A673 (cell line): ENCODE measurements around the gene TSC22D3. TPM values are rescaled to one million over a fixed set of nuclear protein-coding genes. Genes with fewer than 3 reads are reported as not detected.

Source experiments
- BruUV-seq: library from RNA; stranded (reverse); fragments of 400-500 nt; replicated peaks from 2 replicates; lab custom pipeline; 2021; lab: Mats Ljungman, UMichigan
- CTCF ChIA-PET: fragments of 300-600 bp; sonication (Branson Sonifier 250); formaldehyde crosslinking; loops from one replicate; lab custom pipeline; 2022; ENCODE audit warnings: antibody characterized with exemption; lab: Charles Lee
- POLR2A ChIA-PET: fragments of 300-600 bp; sonication (Branson Sonifier 250); formaldehyde crosslinking; loops from one replicate; lab custom pipeline; 2022; ENCODE audit warnings: antibody characterized with exemption; ENCODE audit not compliant: low non-redundant PET; lab: Charles Lee
- DNase-seq: peaks from one replicate; pipeline ENCODE4 v3.0.0-alpha.2; 2015; ENCODE audit warnings: low spot score
- H3K27ac ChIP-seq: fragments of 200-600 bp; sonication (generic); 2 replicates; pipeline ENCODE4 v1.5.1; 2016; ENCODE audit warnings: mixed run types, low read depth, mild to moderate bottlenecking, mixed read lengths, antibody characterized with exemption, low read length; ENCODE audit not compliant: poor library complexity, severe bottlenecking
- H3K27me3 ChIP-seq: fragments of 200-600 bp; sonication (generic); replicated peaks from 2 replicates; pipeline ENCODE4 v1.6.1; 2017; ENCODE audit warnings: mixed run types, low read depth, mild to moderate bottlenecking, mixed read lengths, antibody characterized with exemption, low read length; ENCODE audit not compliant: insufficient read depth, poor library complexity
- H3K36me3 ChIP-seq: fragments of 200-600 bp; sonication (generic); 2 replicates; pipeline ENCODE4 v1.6.1; 2016; ENCODE audit warnings: mixed run types, mild to moderate bottlenecking, mixed read lengths, antibody characterized with exemption, low read length; ENCODE audit not compliant: insufficient read depth, poor library complexity, severe bottlenecking
- H3K4me1 ChIP-seq: fragments of 200-600 bp; sonication (generic); 2 replicates; pipeline ENCODE4 v1.6.1; 2017; ENCODE audit warnings: mixed run types, mild to moderate bottlenecking, mixed read lengths, antibody characterized with exemption, low read length; ENCODE audit not compliant: insufficient read depth, poor library complexity, severe bottlenecking
- H3K4me3 ChIP-seq: fragments of 200-600 bp; sonication (generic); 2 replicates; pipeline ENCODE4 v1.5.1; 2016; ENCODE audit warnings: low read depth, mixed run types, mild to moderate bottlenecking, mixed read lengths, low read length; ENCODE audit not compliant: poor library complexity, severe bottlenecking
- H3K9me3 ChIP-seq: fragments of 200-600 bp; sonication (generic); 2 replicates; pipeline ENCODE4 v1.6.1; 2016; ENCODE audit warnings: mixed run types, low read depth, mild to moderate bottlenecking, mixed read lengths, antibody characterized with exemption, low read length; ENCODE audit not compliant: poor library complexity, severe bottlenecking
- CTCF ChIP-seq: fragments of 300-800, 200-600 bp; sonication (generic); conservative IDR thresholded peaks from 2 replicates; pipeline ENCODE4 v1.5.1; 2017; ENCODE audit warnings: low read depth, mild to moderate bottlenecking, antibody characterized with exemption, low read length, moderate library complexity, mixed read lengths
- EZH2 ChIP-seq: fragments of 200-600 bp; sonication (generic); IDR thresholded peaks from 2 replicates; pipeline ENCODE4 v1.6.1; 2017; ENCODE audit warnings: borderline replicate concordance, low read depth, mild to moderate bottlenecking, mixed read lengths, antibody characterized with exemption, low read length; ENCODE audit not compliant: poor library complexity, severe bottlenecking
- intact Hi-C: fragments of 100-400 bp; cut with micrococcal nuclease; formaldehyde crosslinking; loops from one replicate; pipeline ENCODE4 v1.10.0; 2022; ENCODE audit not compliant: unreplicated experiment
- total RNA-seq: library from RNA; stranded (reverse); gene quantifications from 2 replicates; pipeline ENCODE4 v1.2.3, GENCODE V29; 2021

TSC22D3 gene
- total RNA-seq, 1 experiment from 2014 or later, result 10.6 TPM

GRCh38 chrX:107776649-107777535 is 1.3 kb upstream of the TSC22D3 start:
- Histone ChIP-seq H3K27ac (no peak overlapping the region), H3K4me3 (peak overlapping the region; percentile 41), H3K27me3 (no peaks in the 10 kb centered on the region), H3K9me3 (no peaks in the 10 kb centered on the region), H3K36me3 (no peaks in the 10 kb centered on the region), H3K4me1 (peaks cover 5% of the 10 kb centered on the region)
- ChIA-PET CTCF (interaction anchor here (0.5 to 1.8 kb wide), 7 partner anchors 17 to 903 kb away, joined by 3 to 20 read pairs (median 5); no protein-coding TSS in a partner anchor), POLR2A (no interaction called here)
- TF ChIP-seq CTCF (peak; percentile 82), EZH2 (no peak)
- peak; percentile 90 for DNase-seq
- BruUV-seq, result no TSS peak
- intact Hi-C loops, result loop anchor here (1.0 to 10.0 kb wide), 6 partner anchors 60 to 882 kb away; no protein-coding TSS in a partner anchor

- Histone ChIP-seq H3K9me3 (no peaks in the 10 kb centered on the region), H3K4me1 (peaks cover 5% of the 10 kb centered on the region), H3K27me3 (no peaks in the 10 kb centered on the region), H3K4me3 (peak overlapping the region; percentile 41), H3K36me3 (no peaks in the 10 kb centered on the region), H3K27ac (no peak overlapping the region)
- no peak for TF ChIP-seq CTCF
- no peak for TF ChIP-seq EZH2
- ChIA-PET CTCF (no interaction called here), POLR2A (no interaction called here)
- BruUV-seq, result no TSS peak
- intact Hi-C loops, result loop anchor here (5.0 to 10.0 kb wide), 2 partner anchors 748 to 880 kb away; no protein-coding TSS in a partner anchor
- DNase-seq, result no peak
Measured at GRCh38 chrX:107775000-107775733, 420 bp downstream of the TSC22D3 start.

DNA sequence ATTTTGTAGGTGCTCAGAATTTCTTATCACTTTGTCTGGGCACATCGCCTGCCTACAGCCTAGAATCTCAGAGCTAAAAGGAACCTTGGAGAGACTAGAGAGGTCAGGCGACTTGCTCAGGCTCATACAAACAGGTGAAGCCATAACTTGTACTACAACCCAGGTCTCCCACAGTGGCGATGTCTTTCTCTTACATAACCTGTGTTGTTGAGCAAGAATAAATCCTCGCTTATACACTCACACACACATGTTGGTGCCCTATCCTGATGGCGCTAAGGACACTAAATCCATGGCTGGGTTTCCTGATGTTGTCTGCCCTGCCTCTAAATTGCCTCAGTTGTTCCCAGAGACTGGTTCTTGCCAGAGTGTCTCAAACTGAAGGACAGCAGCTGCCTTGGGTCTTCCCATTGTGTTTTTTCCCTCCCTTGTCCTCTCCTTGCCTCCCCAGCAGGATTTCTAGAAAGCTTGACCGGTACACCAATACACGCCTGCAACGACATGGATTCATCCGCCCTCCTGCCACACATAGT is 1.6 kb downstream of the TSC22D3 start:
- BruUV-seq, result no TSS peak
- POLR2A ChIA-PET, result no interaction called here
- Histone ChIP-seq H3K27ac (no peak overlapping the region), H3K27me3 (no peaks in the 10 kb centered on the region), H3K4me1 (peaks cover 5% of the 10 kb centered on the region), H3K4me3 (no peak overlapping the region), H3K9me3 (no peaks in the 10 kb centered on the region), H3K36me3 (no peaks in the 10 kb centered on the region)
- CTCF ChIA-PET, result no interaction called here
- no peak for DNase-seq
- TF ChIP-seq CTCF (no peak), EZH2 (no peak)
- intact Hi-C loops, result loop anchor here (10.0 kb wide), 1 partner anchor 879 kb away; no protein-coding TSS in a partner anchor
